NCI-H146 treated with DMSO at 0.1 percent for 48 hours (cell line): ENCODE results near the gene GHRHR.

Experiments
- DNase-seq: peaks from one replicate; lab custom pipeline; 2025; ENCODE audit not compliant: unreplicated experiment; lab: John Stamatoyannopoulos, UW

Gene GHRHR

DNA sequence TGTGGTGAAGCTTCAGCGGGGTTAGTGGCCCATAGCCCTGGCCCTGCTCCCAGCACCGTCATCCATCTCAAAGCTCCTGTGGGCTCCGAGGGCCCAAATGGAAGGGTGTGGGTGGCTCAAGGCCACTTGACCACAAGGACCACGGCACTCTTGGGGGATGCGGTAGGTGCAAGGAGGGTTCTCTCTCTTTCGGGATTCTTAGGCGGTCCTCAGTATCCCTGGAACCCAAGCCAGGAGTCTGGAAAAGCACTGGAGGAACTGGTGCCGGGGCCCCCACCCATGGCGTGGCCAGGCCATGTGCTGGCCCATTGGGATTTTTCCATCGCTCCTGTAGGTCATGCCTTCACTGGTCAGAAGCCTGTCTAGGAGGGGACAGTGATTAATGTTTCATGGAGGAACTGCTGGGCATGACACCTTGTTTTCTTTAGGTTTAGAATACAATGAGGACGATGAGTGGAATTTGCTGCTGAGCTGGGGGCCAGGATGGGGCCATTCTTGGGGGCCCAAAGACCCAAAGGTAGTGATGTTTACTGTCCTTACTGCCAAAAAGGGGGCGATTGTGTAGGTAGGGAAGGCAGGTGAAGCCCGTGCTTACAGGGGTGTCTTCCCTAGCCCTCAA, 35.4 kb upstream of the GHRHR start:
- no peak for DNase-seq

DNA sequence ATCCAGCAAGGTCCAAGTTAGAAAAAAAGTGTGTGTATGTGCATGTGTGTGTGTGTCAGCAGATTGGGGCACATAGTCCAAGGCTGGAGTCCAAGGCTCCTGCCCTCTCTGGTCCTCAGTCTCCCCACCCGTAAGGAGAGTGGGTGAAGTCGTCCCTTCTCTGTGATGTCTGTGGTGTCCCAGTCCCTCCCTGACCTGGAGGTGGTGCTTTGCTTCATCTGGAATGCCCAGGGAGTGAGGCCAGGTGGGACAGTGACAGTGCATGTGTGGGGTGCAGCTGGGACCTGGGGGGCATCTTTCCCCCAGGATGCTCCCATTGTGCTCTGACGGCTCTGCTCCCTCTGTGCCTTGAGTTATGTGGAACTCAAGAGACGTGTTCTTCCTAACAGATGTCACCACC, 34.1 kb upstream of the GHRHR start:
- no peak for DNase-seq

DNA sequence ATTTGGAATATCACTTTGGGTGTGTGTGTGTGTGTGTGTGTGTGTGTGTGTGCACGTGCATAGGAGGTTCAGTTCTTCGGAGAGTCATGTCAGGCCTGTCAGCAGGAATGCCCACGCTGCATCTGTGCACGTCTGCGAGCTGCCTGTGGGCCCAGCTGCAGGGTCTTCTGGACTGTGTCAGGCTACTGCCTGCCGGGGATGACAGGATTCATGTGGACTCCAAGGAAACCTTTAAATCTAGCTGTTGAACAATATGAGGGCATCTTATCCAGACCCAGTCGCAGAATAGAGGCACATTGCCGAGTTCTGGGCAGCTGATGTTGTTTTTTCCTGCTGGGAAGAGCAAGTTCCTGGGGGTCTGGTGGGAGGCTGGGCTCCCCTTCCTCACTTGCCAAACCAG, 33.1 kb upstream of the GHRHR start:
- no peak for DNase-seq

DNA sequence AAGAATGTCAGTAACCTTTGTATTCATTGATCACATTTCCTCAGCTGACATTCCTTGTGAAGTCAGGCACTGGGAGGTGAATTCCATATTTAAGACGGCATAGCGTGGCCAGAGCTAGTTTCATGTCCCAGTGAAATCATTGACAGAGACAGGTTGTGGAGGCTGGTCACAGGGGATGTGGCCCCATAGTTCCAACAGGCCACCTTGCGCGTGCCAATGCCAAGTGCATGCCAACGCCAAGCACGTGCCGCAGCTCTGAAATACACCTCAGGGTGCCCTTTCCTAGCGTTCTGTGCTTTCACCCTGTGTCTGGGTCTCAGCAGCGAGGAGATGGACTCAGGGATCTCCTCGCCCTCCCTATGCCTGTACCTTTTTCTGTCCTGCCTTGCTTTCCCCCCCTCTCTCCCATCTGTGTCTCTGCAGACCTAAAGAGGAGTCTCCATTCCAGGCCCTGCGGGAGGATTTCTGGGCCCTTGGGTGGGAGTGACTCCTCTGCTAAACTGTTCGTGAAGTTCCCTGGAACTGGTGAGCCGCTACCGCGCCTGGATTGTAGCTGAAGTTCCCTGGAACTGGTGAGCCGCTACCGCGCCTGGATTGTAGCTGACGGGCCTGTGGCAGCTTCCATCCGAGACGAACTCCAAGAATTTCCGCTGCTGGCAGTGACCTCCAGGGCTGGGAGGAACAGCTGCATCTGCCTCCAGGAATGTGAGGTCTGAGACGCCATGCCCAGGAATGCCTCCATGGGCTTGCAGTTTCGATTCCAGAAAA, 32.4 kb upstream of the GHRHR start:
- no peak for DNase-seq

DNA sequence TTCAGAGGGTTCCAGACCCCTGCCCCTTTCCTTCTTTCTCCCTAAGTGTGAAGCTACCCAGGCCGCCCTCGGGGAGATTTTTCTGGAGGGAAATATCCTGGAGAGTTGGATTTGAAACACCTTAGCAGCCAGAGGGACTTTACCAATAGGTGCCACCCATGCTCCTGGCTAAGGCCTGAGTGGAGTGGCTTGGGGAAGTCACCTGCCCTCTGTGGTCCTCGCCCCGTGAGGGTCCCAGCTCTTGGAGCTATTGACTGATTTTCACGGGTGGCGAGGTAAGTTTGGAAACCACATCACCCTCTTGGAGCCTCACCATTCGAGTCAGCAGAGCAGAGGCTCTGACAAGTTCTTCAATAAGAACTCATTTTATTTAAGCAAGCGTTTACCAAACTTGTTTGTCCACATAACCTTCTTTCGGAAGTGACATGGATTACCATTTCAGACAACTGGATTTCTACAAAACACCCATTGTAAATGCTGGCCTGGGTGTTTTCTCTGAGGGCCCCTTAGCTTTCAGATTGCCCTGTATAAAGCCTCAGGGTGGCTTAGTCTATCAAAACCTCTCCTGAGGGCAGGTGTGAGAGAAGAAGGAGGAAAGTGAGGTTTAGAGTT, 31.7 kb upstream of the GHRHR start:
- no peak for DNase-seq

DNA sequence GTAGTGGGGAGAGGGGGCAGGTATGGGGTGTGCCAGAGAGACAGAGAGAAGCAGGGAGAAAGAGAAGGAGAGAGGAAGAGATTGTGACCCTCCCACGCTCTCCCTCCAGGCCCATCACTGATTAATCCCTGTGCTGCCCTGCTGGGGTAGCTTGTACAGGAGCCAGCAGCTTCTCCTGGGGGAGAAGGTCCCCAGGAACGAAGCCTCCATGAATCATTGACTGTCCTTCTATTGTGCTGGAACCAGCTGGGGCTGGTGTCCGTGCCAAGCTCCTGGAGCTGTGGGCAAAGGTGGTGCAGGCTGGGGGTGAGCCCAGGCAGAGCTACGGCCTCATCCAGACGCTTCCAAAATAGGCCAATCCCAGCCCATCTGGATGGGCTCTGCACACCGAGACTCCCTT, 31.2 kb upstream of the GHRHR start:
- no peak for DNase-seq

DNA sequence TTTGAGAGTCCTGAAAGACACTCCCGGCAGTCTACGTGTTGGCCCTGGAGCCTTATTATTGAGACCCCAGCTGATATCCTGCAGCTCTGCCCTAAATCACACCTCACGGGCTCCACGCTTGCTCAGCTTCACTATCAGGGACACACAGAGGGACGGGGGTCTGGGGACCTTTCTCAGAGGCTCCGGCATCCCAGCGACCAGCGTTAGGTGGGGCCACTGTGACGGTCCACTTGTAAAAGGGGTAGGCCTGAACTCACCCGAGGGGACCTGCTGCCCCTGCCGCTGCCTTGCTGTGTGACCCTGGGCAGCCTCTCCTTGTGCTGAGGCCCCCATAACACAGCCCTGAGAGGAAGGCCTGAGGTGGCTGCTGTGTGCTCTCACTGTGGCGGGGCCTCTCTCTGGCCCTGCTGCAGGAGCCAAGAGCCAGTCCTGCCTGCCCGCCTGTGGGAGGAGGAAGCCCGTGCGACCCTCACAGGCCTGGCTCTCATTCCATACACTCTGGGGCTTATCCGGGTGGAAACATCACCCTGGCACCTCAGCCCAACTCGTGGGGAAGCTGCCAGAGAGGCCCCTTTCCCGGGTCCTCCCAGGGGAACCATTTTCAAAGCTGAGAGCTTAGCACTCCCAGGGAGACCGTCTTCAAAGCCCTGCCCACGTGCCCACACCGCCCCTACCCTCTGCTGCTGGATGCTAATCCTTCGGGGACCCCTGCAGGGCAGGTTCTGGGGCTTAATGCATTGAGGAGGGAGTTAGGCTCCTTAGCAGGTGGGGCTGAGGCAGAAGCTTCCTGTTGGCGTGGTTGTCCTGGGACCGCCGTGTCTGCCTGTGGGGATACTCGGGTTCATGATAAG, 30.4 kb upstream of the GHRHR start:
- no peak for DNase-seq

DNA sequence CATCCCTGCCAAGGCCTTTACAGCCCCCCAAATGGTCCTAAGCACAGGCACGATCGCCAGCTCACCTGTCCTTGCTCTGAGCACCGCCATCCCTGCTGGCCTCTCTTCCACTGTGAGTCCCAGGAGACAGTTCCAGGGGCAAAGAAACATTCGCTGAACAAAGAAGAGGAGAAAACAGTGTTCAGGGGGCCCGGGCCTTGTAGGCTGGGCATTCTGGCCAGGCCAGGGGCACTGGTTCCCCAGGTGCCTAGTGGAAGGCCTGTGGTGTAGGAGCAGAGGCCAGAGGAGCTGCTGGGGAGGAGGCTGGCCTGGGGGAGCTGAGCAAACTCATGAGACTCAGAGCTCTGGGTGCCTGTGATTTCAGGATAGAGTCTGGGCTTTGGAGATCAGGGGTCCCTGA, 29.5 kb upstream of the GHRHR start:
- DNase-seq, result no peak

DNA sequence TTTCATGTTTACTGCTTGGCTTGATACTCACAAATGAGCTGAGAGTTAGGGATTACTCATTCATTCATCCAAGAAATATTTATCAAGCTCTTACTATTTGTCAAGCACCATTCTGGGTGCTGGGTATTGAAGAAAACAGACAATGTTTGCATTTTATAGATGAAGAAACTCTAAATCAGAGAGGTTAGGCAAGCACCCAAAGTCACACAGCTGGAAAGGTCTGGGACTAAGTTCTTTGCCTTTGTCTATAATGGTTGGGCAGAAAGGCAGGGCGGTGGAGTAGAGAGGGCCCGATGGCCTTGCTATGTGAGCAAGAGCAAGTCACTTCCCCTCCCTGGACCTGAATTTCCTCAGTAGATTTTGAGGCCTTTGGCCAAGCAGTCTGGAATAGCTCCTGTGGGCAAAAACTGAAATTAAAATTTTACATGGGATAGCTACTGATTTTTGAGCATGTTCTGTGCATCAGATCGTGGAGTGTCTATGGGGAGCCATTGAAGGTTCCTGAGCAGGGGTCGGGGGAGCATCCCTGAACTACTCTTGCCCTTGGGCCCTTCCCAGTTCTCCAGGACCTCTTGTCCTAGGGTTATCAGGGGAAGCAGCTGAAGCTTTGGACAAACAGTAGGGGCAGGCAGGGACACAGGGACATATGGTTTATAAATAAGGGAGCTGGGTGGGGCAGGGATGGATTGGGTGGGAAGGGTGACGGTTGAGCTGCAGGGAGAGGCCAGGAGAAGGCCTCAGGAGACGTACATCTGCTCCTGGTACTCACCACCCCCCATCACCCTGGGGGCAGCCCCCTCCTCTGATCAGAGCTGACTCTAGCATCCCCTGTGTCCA, 28.8 kb upstream of the GHRHR start:
- DNase-seq, result no peak

DNA sequence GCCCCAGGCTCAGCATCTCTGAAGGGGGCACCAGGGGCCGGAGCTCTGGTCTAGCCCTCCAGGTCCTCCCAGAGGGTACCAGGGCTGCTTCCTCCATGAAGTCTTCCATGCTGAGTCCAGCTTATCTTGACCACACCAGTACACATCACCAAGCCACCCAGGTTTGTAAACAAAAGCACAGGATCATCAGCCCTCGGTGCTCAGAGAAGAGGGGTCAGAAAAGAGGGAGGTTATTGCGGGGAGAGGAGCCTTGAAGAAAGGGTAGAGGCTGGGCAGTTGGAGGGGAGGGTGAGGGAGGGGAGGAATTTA, 28.2 kb upstream of the GHRHR start:
- DNase-seq, result no peak

DNA sequence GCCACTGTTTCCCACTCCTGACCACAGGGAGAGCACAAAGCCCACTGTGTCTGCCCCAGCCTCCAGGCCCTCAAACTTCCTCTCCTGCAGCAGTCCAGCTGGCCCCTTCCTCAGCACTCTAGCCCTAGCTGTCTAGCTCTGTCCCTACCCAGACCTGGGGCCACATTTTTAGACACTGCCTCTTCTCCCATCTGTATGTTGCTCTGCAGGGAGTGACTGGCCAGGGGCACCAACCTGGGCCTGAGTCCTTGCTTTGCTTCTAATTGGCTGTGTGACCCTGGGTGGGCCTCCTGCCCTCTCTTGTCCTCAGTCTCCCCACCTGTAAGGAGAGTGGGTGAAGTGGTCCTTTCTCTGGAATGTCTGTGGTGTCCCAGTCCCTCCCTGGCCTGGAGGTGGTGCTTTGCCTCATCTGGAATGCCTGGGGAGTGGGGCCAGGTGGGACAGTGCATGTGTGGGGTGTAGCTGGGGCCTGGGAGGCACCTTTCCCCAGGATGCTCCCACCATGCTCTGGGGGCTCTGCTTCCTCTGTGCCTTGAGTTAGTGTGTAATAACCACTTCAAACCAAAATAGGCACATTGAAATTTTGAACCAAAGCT, 27.0 kb upstream of the GHRHR start:
- DNase-seq, result no peak

DNA sequence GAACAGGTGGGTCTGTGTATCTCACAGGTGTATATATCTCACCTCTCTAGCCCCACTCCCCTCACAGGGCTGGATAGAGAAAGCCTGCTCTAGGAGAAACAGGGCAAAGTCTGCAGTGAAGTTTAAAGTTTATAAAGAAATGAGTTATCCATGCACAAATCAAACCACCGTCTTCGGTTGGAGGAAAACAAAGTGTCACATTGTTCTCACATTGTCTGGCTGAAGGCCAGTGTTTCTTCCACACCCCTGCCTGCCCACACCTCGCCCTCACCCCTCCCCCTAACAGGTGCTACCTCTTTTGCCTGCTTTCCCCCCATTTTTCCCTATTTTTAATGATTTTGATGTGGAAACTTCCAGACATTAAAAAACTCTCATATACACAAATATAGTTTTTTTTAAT, 26.3 kb upstream of the GHRHR start:
- DNase-seq, result no peak

DNA sequence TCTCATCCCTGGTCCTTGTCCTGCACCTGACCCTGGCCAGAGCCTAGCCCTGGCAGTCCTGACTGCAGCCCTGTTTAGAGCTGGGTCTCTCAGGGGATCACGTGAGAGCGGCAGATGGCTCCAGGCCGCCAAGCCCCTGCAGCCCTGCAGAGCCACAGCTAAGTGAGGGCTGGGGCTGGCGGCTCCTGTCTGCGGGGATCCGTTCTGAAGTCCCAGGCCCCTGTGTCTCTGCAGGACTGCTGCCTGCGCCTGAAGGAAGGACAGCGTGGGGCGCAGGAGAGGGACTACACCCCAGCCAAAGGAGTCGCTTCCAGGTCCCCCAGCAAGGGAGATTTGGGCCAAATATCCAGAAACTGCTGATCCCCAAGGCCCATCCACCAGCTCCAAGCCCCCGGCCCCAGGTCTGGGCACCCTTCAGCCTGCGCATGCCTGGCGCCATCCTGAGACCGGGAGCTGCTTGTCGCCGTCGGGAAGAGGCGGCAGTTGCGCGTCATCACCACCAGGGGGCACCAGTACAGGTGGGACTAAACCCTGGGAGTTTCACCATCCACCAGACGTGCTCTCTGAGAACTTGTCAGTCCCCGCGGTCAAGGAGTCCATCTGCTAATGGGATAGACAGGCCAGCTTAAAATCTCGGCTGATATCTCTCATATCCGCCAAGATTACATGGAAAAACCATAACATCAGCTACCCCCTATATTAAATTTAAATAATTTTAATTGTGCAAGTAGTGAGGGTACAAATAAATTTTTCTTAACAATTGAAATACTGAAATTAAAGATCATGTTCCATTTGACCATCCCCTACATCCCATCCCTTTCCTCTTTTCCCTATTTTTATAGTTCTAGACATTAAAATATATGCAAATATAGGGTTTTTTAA, 25.1 kb upstream of the GHRHR start:
- peak; percentile 82 for DNase-seq

DNA sequence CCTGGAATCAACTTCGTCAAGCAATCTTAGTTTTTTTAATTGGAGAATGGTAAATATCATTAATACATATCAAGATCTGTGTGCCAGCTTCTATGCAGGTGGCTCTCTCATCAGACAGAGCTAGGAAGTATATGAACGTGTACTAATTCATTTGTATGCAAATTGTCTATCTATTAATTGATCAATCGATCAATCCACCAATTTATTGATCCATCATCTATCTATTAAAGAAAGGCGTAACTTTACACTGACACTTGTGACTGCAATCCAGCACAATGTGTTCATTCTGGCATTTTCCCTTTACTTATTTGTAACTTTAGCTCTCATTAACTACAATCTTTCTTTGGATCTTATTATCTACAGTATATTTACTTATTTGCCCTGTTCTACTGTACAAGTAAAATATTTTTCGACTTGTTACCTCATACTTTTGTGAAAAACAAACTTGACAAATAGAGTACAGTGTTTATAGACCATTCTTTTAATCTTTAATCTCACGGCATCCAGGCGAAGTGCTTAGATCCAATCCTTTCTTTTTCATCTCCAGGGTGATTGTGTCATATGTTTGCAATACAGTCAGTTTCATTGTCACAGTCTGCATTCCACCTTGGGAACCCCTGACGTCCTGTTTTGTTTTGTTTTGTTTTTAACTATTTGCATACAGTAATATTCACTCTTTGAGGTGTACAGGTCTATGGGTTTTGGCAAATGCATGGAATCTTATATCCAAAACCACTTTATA, 22.0 kb upstream of the GHRHR start:
- DNase-seq, result no peak

DNA sequence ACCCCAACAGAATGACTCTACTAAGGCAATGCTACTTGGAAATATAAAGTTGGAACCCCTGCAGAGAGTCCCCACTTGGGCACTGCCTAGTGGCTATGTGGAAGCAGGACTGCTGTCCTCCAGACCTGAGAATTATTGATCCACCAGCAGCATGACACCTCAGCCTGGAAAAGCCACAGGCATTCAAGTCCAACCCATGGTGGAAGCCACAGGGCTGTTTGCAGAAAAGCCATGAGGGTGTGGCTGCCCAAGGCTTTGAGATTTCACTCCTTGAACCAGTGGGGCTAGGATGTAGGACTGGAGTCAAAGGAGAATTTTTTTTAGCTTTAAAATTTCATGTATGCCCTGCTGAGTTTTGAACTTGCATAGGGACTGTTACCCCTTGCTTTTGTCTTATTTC, 13.6 kb upstream of the GHRHR start:
- no peak for DNase-seq

DNA sequence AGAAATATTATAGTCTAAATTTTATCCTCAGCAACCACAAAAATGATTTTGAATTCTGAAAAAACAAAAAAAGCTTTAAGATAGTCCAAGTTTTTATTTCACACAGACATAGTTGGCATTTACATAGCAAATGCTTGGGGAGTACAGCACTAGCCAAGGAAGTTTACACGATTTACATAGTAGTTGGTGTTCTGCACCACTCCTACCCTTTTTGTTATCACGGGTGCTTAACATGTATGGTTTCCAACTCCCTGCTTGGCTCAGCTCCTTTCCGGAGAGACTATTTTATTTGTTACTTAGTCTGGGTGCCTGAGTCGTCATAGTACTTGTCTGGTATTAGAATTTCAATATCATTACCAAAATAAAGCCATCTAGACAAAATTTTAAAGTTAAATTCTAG, 8.8 kb upstream of the GHRHR start:
- DNase-seq, result no peak

DNA sequence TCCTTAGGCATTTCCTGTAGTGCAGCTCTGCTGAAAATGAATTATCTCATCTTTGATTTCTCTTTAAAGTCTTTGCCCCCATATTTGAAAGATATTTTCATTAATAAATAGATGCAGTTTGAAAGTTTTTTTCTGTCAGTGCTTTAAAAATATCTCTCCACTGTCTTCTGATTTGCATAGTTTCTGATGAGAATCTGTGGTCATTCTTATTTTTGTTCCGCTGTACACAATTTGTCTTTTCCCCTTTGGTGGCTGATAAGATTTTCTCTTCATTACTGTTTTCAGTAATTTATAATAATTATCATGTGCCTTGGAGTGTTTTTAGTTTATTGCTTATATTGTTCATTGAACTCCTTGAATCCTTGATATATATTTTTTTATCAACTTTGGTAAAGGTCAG, 7.0 kb upstream of the GHRHR start:
- no peak for DNase-seq

DNA sequence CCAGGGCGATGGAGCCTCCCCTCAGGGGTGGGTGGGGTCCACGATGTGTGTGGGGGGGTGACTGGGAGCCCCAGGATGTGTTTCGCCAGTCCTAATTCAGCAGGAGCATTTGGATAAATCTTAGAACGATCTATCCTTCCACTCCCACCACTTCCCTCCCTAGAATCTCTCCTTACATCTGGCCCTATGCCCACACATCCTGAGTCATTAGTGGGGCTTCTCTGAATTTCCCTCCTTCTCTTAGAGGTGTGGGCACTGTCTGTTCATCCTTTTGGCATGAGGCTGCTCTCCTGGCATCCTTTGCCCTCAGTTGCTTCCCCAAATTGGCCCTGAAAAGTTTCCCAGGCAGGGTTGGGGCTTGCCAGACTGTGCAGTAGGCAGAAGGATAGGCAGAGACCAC, 1.6 kb downstream of the GHRHR start:
- DNase-seq, result no peak

DNA sequence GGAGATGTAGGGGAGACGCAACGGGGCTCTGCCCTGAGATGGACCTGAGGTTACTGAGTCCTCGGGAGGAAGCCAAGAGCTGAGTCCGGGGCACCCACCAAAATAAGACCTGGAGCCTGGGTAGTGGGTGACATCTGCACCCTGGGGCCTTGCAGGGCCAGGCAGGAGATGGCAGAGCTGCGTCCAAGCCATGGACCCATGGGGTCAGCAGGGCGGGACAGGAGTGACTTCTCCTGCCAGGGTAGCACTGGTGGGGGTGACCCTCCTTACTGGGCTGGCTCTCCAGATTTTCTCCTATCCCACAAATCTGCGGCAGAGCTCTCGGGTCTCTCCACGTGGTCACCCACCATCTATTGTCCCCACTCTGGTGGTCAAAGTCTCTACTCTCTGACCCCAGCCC, 2.1 kb downstream of the GHRHR start:
- DNase-seq, result no peak
